Chondrocyte (in vitro differentiated cells): ENCODE results near the gene ELP1. TPM values are rescaled to one million over a fixed set of nuclear protein-coding genes. Genes with fewer than 3 reads are reported as not detected.

Experiments
- DNase-seq: peaks from one replicate; pipeline ENCODE4 v3.0.0; 2021; ENCODE audit warnings: mixed read lengths, low spot score
- H3K27ac Mint-ChIP-seq: one replicate; pipeline ENCODE4 v1.8.0; 2021; ENCODE audit warnings: mild to moderate bottlenecking, moderate library complexity, mixed read lengths; ENCODE audit not compliant: unreplicated experiment
- H3K27me3 Mint-ChIP-seq: 2 replicates; pipeline ENCODE4 v1.8.0; 2021; ENCODE audit warnings: low read depth, mixed read lengths
- H3K36me3 Mint-ChIP-seq: 2 replicates; pipeline ENCODE4 v1.8.0; 2021; ENCODE audit warnings: low read depth, mixed read lengths
- H3K4me1 Mint-ChIP-seq: 2 replicates; pipeline ENCODE4 v1.8.0; 2021; ENCODE audit warnings: low read depth, mild to moderate bottlenecking, mixed read lengths
- H3K4me3 Mint-ChIP-seq: one replicate; pipeline ENCODE4 v1.8.0; 2021; ENCODE audit warnings: mild to moderate bottlenecking, moderate library complexity, mixed read lengths; ENCODE audit not compliant: unreplicated experiment
- H3K9me3 Mint-ChIP-seq: 2 replicates; pipeline ENCODE4 v1.8.0; 2021; ENCODE audit warnings: low read depth, mixed read lengths
- CTCF ChIP-seq: fragments of 200-600 bp; sonication (generic); IDR thresholded peaks from 2 replicates; pipeline ENCODE4 v1.5.0; 2021; ENCODE audit warnings: antibody characterized with exemption, mild to moderate bottlenecking, moderate library complexity
- total RNA-seq: library from RNA; stranded (reverse); gene quantifications from 3 replicates; pipeline ENCODE4 v1.2.1, GENCODE V29; 2021

The ELP1 gene
- total RNA-seq, 1 donor from 2014 or later: 24.4 TPM

- H3K4me3 Mint-ChIP-seq: no peak within 1 kb of the TSS
- no peak for TF ChIP-seq CTCF
- H3K4me1 Mint-ChIP-seq: no peaks in the 10 kb centered on the region
- DNase-seq: no peak
- no peak within 1 kb of the TSS for H3K27ac Mint-ChIP-seq
- H3K27me3 Mint-ChIP-seq: no peaks in the 10 kb centered on the region
- H3K36me3 Mint-ChIP-seq: peaks cover 1% of the 10 kb centered on the region
- no peaks in the 10 kb centered on the region for H3K9me3 Mint-ChIP-seq
These were observed 71.9 kb downstream of the ELP1 start, which contains the start of gene ACTL7A for GRCh38 chr9:108861997-108862396. Gene ACTL7A, plus strand, starts transcription at chr9:108862266. Its CDS starts 57 bp downstream, at chr9:108862323.

- Mint-ChIP-seq H3K27me3 (peaks cover 2% of the 10 kb centered on the region), H3K36me3 (peaks cover 1% of the 10 kb centered on the region), H3K4me3 (no peak overlapping the region), H3K27ac (no peak overlapping the region), H3K9me3 (no peaks in the 10 kb centered on the region), H3K4me1 (no peaks in the 10 kb centered on the region)
- no peak for TF ChIP-seq CTCF
- no peak for DNase-seq
These were observed 72.5 kb downstream of the ELP1 start for GRCh38 chr9:108861464-108861863.

- Mint-ChIP-seq H3K36me3 (peaks cover 1% of the 10 kb centered on the region), H3K4me3 (no peak overlapping the region), H3K27ac (no peak overlapping the region), H3K4me1 (no peaks in the 10 kb centered on the region), H3K27me3 (peaks cover 3% of the 10 kb centered on the region), H3K9me3 (no peaks in the 10 kb centered on the region)
- no peak for DNase-seq
- TF ChIP-seq CTCF: no peak
These were observed 73.2 kb downstream of the ELP1 start for GRCh38 chr9:108860764-108861163.

- H3K27ac Mint-ChIP-seq: no peak overlapping the region
- TF ChIP-seq CTCF: no peak
- H3K9me3 Mint-ChIP-seq: no peaks in the 10 kb centered on the region
- peaks cover 3% of the 10 kb centered on the region for H3K27me3 Mint-ChIP-seq
- no peaks in the 10 kb centered on the region for H3K4me1 Mint-ChIP-seq
- H3K4me3 Mint-ChIP-seq: no peak overlapping the region
- H3K36me3 Mint-ChIP-seq: peaks cover 1% of the 10 kb centered on the region
- no peak for DNase-seq
These were observed 73.6 kb downstream of the ELP1 start for GRCh38 chr9:108860354-108860753.

- H3K4me3 Mint-ChIP-seq: no peak overlapping the region
- no peak for DNase-seq
- peaks cover 3% of the 10 kb centered on the region for H3K27me3 Mint-ChIP-seq
These were observed 74.3 kb downstream of the ELP1 start for GRCh38 chr9:108859459-108860114.

More at GRCh38 chr9:108859459-108860114, 74.3 kb downstream of the ELP1 start:
- Mint-ChIP-seq H3K9me3 (no peaks in the 10 kb centered on the region), H3K4me1 (no peaks in the 10 kb centered on the region), H3K27ac (no peak overlapping the region), H3K36me3 (peaks cover 1% of the 10 kb centered on the region)
- no peak for TF ChIP-seq CTCF
